Skin epidermis (tissue), 12 donors: ENCODE data around the gene GPR150.

Source experiments
- H3K27ac ChIP-seq, 21 experiments: fragments of 200-600 bp; sonication (generic) in 11 of 21; one replicate each; pipeline ENCODE4 v1.5.0; 2020; ENCODE audit warnings: mild to moderate bottlenecking in 3 of 21, inconsistent platforms in 2 of 21, moderate library complexity in 2 of 21
- H3K4me3 ChIP-seq, 7 experiments: fragments of 200-600 bp; sonication (generic) in 2 of 7; one replicate each; pipeline ENCODE4 v1.5.0; 2020; ENCODE audit warnings: inconsistent platforms in 2 of 7, mild to moderate bottlenecking in 2 of 7, moderate library complexity in 1 of 7

GPR150 gene

DNA sequence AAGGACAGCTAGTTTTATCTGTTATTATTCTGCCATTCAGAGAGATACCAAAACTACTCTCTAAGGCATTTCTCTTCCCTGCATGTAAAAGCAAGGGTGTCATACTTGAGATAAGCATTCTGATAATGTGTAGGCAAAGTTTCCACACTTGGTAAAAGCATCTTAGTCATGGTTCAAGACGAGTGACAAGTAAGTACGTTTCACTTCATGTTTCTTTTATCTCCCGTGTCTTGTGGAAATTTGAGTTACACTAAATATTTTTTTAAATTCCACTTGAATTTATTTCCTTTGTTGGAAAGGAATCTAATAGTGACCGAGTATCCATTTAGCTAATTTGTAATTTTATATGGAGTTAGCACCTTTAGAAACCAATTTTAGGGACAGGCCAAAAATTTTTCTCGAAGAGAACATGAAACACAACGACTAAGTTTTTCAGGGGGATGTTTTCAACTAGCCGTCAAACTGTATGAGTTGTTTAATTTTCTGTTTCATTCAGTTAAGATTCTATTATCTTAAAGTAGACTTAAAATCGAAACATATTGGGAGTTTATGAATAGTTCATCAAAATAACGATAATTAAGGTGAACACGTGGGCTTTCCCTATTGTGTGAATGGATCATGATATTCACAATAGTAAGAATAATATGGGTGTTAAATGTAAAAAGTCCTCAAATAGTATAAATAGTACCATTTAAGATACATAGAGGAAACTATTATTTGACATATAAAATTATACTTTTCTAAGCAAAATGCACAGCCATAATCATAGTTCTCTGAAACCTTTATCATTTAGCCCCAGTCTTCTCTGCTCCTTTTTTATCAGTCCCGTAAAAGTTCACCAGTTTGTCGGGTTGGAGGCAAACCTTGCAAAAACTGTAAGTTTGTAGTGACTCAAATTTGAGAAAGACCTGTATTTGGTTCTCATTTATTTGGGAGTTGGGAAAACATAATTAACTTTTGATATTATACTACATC, 28.3 kb downstream of the GPR150 start:
- peak overlapping the region in 6 of 21 experiments; percentile 86 to 92 (median 90) for H3K27ac ChIP-seq

DNA sequence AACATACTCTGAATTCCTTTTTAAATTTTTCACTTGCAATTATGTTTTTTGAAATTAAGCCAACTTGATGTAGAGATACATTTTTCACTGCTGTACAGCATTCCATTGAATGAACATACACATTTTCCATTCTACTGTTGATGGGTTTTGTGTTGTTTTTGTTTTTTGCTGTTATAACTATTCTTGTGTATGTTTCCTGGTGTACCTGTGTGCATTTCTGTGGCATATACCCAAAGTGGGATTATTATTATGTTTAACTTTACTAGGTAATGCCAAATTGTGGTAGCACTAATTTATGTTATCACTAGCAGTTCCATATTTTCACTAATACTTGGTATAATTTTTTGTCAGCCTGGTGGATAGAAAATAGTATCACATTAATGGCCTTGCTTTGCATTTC, 29.4 kb downstream of the GPR150 start:
- no peak overlapping the region for H3K4me3 ChIP-seq
- H3K27ac ChIP-seq: no peak overlapping the region

More for the DNA sequence above, 28.3 kb downstream of the GPR150 start:
- H3K4me3 ChIP-seq: peak overlapping the region in 1 of 7 experiments; percentile 71

DNA sequence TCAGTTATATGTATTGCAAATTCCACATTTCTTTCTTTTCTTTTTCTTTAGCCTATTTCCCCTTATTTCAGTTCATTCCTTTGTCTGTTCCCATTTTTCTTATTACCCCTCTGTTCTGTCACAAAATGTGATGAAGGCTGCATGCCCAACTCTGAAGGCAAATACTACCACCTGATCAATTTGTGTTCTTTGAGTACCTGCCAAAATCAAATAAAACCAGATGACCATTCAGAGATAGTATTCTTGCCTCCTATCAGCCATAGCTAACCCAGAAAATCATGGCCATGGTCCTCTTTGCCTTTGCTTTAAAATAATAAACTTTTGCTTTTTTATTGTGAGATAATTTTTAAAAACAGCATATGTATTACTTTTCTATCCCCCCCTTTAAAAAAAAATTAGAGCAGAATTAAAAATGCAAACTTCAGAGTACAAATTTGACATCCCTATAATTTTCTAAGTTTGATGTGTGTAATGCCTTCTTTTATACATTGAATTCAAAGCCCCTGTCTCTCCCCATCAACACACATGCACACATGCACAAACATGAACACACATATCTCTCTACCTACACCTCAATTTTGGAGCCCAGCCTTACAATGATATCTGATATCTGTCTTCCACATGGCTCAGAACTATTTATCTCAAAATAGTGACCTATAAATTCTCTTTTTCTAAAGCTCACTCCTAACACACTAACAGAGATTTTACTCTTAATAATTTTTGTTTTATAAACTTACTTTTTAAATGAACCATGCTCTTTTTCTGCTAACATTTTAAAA, 30.1 kb downstream of the GPR150 start:
- Histone ChIP-seq H3K27ac (no peak overlapping the region), H3K4me3 (no peak overlapping the region)

DNA sequence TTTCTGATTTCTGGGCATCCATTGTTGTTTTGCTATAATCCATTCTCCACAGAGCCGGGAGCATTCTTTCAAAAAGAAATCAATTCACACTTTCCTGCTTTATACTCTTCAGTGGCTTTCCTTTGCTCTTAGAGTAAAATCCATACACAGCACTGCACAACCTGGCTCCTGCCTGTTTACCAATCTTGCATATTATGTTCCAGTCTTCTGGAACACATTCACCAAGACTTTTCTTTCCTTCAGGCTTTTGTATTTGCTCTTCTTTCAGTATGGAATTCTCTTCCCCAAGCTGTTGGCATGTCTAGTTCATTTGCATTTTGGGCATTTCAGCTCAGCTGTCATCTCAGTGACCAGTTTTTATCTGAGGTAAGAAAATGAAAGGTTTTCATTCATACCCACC, 33.0 kb downstream of the GPR150 start:
- no peak overlapping the region for H3K4me3 ChIP-seq
- H3K27ac ChIP-seq: no peak overlapping the region

DNA sequence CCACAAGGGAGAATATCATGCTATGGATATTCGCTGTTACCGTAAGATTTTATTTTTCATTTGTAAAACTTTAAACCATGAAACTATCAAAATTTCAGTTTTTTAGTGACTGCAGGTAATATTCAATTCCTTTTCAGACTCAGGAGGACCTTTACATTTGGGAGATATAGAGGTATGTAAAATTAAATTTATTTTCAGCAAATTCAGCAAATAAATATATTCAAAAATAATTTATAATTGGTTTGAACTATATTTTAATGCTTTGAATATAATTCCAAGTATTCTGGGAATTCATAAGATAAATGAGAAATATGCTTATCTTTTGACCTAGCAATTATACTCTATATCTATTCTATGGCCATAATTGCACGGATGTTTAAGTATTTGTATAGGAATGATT, 34.3 kb downstream of the GPR150 start:
- H3K27ac ChIP-seq: no peak overlapping the region
- no peak overlapping the region for H3K4me3 ChIP-seq

DNA sequence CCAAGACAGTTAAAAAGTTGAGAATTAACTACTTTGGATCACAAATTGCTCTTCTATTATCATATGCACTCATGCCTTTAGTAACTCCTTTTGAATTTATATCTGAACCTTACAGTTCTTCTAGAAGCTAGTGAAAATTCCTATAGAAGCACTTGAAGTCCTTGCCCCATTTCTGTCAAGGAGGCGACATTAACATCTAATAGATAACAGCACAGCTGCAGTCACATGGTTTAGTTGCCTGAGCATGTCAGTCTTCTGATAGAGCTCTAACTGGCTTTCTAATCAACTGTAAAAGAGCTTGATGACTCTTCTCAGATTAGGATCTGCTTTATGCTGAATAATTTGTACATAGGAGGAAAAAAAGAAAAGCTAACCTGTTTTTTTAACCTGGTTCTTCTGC, 35.7 kb downstream of the GPR150 start:
- no peak overlapping the region for H3K27ac ChIP-seq

DNA sequence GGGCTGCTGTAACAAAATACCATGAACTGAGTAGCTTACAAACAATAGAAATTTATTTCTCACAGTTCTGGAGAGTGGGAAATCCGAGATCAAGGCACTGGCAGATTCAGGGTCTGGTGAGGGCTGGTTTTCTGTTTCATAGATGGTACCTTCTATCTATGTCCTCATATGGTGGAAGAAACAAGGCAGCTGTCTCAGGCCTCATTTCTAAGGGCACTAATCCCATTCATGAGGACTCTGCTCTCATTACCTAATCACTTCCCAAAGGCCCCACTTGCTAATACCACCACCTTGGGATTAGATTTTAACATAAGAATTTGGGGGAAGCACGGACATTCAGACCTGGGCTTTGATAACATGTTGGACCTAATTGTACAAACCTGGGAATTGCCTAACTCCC, 40.2 kb downstream of the GPR150 start:
- H3K27ac ChIP-seq: no peak overlapping the region
- H3K4me3 ChIP-seq: no peak overlapping the region

More for the DNA sequence above, 35.7 kb downstream of the GPR150 start:
- H3K4me3 ChIP-seq: no peak overlapping the region

DNA sequence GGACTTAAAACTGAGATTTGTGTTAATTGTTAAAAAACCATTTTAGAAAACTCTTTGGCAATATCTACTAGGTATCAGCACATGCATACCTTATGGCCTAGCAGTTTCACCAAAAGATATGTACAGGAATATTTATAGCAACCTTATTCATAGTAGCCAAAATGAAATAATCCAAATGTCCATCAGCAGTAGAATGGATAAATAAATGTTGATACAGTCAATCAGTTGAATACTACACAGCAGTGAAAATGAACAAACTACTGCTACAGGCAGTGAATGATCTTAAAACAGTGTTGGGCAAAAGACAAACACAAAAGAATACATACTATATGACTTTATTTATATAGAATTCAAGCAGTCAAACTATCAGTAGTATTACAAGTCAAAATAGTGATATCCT, 43.1 kb downstream of the GPR150 start:
- Histone ChIP-seq H3K27ac (no peak overlapping the region), H3K4me3 (no peak overlapping the region)

DNA sequence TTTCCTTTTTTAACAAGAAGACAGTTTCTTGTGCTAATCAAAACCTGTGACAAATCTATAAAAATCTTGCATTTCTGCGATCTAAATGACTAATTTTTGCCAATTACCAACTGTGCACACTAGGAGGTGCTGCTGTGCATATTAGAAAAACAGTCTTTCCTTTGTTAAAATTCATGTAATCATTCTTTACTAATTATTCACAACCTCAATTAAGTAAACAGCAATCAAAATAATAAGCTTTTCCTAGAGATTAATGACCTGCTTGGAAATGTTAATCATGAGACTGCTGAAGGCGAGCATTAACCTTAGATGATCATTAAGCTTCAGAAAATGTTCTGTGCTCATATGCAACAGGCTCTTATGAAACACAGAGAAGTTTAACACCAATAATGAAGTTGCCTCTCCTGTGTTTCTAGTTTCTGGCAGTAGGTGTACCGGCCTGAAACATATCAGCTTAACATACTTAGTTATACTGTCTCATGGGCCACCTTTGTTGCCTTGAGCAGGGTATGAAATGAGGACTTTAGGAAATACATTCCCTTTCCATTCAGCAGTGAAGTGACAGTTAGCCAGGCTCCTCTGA, 44.4 kb downstream of the GPR150 start:
- Histone ChIP-seq H3K27ac (peak overlapping the region in 1 of 21 experiments; percentile 51), H3K4me3 (no peak overlapping the region)

DNA sequence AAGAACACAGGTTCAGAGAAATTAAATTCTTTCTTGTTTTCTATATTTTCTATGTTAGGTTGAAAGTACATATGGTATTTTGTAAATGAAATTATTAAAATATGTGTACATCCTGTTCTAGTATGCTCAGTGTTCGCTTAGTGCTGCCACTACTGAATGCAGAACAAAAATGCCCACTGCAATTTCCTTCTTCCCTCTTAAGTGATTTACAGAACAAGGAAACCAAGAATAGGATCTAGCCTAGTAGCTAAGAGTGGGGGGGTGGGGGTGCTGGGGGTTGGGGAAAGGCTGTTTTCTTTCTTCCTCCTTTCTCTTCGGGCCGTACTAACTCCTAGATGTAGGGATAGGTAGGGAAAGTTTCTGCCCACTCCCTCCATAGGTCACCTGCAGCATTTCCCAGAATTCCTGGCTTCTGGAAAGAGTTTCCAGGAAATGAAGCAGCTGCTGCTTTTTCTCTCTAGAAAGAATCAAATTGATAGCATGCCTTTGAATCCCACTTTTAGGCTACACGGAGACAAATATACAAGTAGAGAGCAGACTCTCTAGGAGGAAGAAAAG, 47.3 kb downstream of the GPR150 start:
- H3K27ac ChIP-seq: no peak overlapping the region

DNA sequence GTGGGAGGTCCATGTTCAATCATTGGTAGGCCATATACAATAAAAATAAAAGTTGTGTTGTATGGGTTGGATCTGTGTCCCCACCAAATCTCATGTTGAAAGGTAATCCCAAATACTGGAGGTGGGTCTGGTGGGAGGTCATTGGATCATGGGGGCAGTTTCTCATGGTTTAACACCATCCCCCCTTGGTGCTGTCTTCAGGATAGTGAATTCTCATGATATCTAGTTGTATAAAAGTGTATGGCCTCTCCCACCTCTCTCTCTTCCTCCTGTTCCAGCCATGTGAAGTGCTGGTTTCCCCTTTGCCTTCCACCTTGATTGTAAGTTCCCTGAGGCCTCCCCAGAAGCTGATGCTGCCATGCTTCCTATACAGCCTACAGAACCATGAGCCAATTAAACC, 47.8 kb downstream of the GPR150 start:
- no peak overlapping the region for H3K27ac ChIP-seq
- no peak overlapping the region for H3K4me3 ChIP-seq

More for the DNA sequence above, 47.3 kb downstream of the GPR150 start:
- no peak overlapping the region for H3K4me3 ChIP-seq

DNA sequence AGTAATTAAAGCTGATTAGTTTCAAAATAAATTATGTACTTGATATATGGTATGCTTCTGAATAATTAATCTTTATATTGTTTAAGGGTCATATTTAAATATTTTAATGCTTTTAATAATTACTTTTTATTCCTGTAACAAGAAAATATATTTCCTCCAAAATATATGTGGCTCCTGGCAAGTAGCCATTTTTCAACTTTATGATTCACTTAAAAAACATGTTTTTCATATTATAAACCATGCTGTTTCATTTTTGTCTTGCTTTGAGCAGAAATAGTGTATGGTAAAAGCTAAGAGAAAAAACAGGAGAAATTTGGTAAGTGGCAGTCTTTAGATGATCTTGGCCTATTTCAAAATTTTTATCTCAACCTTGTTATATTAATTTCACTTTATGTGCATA, 48.3 kb downstream of the GPR150 start:
- no peak overlapping the region for H3K4me3 ChIP-seq
- no peak overlapping the region for H3K27ac ChIP-seq

DNA sequence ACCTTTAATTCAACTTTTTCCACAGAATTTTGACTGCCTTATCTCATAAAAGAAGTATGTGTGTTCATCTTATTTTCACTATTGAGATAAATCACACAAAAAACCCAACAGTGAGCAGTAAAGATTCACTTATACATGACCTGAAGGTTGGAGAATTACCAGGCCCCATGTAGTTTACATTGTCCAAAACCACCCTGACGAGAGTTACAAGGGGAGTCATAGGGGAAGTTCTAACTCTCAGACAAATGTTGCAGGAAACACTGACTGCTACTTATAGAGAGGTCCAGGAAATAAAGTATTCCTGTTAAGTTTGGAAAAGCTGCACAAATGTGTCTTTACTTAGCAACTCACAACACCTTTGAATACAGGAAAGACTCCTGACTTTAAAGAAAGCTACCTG, 48.8 kb downstream of the GPR150 start:
- Histone ChIP-seq H3K27ac (peak overlapping the region in 2 of 21 experiments; percentile 50 to 54), H3K4me3 (no peak overlapping the region)

DNA sequence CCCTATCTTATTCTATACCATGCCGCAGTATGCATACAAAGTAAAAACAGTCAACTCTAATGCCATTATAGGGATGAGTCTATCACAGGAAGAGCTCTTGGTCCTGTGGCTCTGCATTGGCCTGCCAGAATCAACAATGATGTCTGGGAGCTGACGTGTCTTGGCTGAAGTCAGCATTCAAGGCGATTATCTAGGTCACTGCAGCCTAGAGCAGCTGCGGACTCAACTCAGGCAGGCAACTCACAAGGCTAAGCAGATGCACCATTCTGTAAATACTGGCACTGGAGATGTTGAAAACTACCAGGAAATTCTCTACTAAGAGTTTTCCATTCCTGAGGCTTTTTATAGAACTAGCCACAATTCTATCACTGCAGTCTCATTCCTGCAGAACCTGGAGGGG, 49.7 kb downstream of the GPR150 start:
- Histone ChIP-seq H3K27ac (peak overlapping the region in 1 of 21 experiments; percentile 20), H3K4me3 (no peak overlapping the region)

DNA sequence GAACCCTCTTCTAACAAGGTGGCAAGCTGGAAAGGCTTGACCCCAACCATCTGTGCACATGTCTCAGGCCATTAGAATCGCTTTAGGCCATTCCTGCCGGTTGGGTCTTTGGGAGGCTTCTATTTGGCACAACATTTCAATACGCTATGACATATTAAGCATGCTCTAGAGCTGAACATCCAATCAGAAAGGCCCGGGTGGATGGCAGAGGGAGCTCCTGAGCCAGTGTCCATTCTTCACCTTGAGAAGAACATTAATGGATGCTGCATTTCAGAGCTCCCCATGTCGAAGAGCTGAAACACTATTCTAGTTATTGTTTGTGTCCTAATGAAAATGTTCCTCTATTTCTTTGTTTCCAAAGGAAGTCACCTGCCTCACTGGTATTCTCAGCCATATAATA, 50.1 kb downstream of the GPR150 start:
- Histone ChIP-seq H3K4me3 (no peak overlapping the region), H3K27ac (no peak overlapping the region)

DNA sequence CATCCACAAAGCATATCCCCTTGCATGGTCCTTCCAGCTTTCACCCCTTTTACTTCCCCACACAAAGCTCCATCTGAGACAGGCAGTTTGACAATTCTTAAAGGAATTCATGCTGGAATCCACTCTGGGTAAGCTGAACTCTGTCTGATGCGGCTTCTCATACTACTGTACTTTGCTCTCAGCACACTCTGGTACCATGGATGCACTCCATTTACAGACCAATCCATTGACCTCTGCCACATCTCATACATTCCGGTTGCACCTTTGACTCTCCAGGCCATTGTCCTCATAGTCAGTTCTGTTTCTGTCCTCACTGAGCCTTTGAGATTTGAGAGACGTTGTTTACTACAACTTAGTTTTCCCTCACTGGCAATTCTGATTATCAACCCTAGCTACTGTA, 50.7 kb downstream of the GPR150 start:
- no peak overlapping the region for H3K27ac ChIP-seq
- no peak overlapping the region for H3K4me3 ChIP-seq
